NCI-H1694 (cell line): ENCODE results near the gene RAB4B.
"Not testable (repeated sequence)": the region's sequence is repeated elsewhere in the genome, so short reads cannot be mapped to it uniquely, and the experiment has no call there.

Experiments used
- DNase-seq: peaks from one replicate; lab custom pipeline; 2025; lab: John Stamatoyannopoulos, UW

Gene RAB4B

DNA sequence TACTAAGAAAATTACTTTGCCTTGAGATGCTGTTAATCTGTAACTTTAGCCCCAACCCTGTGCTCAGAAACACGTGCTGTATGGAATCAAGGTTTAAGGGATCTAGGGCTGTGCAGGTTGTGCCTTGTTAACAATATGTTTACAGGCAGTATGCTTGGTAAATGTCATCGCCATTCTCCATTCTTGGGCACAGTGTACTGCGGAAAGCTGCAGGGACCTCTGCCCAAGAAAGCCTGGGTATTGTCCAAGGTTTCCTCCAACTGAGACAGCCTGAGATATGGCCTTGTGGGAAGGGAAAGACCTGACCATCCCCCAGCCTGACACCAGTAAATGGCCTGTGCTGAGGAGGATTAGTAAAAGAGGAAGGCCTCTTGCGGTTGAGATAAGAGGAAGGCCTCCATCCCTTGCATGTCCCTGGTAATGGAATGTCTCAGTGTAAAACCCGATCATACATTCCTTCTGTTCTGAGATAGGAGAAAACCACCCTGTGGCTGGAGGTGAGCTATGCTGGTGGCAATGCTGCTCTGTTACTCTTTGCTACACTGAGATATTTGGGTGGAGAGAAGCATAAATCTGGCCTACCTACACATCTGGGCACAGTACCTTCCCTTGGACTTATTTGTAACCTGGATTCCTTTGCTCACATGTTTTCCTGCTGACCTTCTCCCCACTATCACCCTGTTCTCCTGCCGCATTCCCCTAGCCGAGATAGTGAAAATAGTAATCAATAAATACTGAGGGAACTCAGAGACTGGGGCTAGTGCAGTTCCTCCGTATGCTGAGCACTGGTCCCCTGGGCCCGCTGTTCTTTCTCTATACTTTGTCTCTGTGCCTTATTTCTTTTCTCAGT lies 44.9 kb downstream of the RAB4B start:
- not testable (repeated sequence) for DNase-seq

DNA sequence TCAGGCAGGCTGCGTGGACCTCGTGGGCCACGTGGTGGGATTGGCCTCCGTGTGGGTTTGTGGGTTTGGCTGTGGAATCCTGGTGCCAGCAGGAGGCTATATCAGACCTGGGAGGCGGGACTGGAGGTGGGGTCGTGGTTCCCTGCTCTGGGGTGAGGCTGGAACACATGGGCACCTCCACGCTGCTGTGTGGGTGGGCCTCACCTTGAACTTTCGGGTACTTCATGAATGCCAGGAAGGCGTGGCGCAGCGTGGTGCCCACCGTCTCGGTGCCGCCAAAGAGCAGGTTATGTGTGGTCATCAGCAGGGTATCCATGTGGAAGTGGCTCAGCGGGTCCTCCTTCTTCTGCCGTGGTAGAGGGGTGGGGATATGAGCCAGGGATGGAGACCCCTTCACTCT lies 46.9 kb downstream of the RAB4B start:
- not testable (repeated sequence) for DNase-seq

DNA sequence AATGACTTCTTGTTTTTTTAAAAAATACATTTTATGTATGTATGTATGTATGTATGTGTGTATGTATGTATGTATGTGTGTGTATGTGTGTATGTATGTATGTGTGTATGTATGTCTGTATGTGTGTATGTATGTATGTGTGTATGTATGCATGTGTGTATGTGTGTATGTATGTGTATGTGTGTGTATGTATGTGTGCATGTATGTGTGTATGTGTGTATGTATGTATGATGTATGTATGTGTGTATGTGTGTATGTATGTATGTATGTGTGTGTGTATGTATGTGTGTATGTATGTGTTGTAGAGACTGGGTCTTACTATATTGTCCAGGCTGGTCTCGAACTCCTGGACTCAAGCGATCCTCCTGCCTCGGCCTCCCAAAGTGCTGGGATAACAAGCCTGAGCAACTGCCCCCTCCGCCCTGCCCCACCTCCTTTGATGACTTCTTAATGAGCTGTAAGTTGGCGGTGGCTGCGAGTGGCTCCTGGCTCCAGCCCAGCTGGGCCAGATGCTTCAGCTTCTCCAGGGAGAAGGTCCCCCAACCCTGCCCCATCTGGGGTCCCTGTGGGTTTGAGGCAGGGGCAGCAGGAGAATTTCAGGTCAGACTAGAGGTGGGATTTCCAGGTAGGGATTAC lies 47.5 kb downstream of the RAB4B start:
- DNase-seq = not testable (repeated sequence)

DNA sequence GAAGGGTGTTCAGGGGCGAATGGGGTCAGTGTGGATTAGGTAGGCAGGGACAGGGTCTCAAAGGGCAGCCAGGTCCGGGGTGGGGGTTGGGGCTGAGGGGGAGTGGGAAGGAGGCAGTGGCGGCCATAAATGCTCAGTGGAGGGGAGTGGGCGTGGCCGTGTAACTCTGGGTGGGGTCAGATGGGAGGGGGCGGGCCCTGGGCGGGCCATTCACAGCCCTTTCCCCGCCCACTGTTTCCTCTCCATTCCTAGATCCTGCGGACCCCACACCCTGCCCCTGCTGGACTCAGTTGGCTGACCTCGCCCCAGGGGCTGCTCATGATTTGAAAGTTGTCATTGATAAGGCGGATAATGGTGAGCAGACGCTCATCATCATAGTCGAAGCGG lies 48.3 kb downstream of the RAB4B start:
- DNase-seq = not testable (repeated sequence)

DNA sequence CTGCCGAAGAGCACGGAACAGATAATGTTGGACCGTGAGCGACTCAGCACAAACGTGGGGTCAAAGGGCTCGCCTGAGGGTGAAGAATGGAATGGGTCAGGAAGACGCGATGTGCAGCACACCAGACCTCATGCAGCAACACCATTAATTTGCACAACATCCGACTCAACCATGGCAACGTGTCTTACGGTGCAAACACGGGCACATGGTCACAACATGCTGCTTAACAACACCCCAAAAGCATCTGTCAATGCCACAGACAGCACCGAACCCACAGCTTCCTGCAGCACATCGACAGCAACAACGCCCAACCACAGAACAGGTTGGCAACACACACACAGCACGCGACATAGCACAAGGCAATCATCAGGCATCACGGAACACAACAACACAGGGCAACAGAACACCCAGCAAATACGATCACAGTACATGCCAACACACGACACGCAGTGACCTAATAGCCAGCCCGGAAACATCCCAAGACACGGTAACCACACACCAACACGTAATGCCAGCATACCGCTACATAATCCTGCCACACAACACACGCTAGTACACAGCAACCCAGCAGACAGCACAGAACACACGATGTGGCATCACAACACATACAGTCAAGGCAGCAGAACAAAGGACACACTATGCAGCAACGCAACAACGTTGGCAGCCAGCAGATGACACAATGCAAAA lies 48.8 kb downstream of the RAB4B start:
- DNase-seq = not testable (repeated sequence)

DNA sequence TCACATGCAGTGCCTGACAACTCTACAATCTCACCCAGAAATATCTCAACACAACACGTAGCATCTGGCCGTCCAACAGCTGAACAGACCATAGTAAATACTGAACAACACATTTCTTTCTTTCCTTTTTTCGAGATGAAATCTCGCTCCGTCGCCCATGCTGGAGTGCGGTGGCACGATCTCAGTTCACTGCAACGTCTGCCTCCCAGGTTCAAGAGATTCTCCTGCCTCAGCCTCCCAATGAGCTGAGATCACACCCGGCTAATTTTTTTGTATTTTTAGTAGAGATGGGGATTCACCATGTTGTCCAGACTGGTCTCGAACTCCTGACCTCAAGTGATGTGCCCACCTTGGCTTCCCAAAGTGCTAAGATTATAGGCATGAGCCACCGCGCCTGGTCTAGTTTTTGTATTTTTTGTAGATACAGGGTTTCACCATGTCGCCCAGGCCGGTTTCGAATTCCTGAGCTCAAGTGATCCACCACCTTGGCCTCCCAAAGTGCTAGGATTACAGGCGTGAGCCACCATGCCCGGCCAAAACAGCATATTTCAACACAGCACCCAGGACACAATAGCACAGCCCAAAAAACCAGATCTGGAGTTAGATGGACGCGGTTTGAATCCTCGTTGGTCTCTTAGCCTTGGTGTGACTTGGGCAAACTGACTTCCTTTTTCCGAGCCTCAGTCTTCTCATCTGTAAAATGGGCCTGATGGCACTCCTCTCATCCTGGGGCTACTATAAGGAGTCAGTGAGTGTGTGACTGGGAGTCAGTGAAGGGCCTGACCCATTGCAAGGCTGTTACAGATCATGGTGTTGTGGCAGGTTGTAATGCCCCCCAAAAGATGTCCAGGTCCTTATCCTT lies 49.6 kb downstream of the RAB4B start:
- DNase-seq = no peak

DNA sequence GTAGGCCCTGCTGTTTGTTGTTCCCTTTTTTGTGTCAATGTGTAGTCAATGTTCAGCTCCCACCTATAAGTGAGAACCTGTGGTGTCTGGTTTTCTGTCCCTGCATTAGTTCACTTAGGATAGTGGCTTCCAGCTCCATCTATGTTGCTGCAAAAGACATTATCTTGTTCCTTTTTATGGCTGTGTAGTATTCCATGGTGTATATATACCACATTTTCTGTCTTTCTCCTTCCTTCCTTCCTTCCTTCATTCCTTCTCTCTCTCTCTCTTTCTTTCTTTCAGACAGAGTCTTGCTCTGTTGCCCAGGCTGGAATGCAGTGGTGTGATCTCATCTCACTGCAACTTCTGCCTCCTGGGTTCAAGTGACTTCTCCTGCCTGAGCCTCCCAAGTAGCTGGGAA lies 51.2 kb downstream of the RAB4B start:
- DNase-seq = no peak

DNA sequence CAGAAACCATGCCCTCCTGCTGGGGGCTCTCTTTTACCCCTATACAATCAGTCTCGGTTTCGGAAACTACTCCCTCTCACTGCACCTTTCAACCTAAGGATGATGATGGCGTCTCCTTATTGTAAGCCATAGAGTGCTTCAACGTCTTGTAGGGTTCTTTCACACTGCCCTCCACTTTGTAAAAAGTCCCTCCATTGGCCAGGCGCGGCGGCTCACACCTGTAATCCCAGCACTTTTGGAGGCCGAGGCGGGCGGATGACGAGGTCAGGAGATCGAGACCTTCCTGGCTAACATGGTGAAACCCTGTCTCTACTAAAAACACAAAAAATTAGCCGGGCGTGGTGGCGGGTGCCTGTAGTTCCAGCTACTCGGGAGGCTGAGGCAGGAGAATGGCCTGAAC lies 52.7 kb downstream of the RAB4B start:
- not testable (repeated sequence) for DNase-seq

DNA sequence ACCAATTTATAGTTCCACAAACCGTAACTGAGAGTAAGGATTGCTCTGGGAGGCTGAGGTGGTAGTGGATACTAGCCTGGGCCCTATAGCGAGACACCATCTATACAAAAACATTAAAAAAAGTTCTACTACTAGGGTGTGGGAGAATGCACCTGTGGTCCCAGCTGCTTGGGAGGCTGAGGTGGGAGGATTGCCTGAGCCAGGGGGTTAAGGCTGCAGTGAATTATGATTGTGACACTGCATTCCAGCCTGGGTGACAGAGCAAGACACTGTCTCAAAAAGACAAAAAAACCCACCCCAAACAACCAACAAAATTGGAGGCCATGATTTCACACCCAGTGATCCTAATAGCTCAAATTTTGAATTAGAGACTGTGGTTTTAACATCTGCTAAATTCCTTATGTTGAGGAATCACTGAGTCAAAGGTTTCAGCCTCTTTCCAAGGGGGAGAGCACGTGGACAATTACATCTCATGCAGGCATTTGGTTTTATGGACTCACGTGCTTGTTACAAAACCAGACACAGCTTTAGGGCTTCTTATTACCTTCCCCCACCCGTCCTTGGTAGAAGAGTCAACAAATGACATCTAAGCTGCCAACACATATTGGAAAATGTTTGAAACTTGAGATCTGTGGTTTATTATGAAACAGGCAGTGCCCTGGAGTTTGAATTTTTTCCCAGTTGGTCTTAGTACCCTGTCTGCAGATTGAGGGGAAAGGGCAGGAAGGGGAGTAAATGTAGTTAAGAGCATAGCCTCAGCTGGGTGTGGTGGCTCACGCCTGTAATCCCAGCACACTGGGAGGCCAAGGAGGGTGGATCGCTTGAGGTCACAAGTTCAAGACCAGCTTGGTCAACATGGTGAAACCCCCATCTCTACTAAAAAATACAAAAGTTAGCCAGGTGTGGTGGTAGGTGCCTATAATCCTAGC lies 53.7 kb downstream of the RAB4B start:
- DNase-seq = no peak

DNA sequence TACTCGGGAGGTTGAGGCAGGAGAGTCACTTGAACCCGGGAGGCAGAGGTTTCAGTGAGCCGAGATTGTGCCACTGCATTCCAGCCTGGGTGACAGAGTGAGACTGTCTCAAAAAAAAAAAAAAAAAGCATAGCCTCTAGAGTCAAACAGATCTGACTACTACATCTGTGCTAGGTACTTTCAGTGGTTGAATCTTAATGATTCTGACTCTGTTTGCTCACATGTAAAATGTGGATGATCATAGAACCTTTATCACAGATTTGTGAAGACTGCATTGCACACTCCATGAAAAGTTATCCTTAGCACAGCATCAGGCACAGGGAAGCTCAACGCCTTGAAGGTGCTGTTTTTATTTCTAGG lies 54.4 kb downstream of the RAB4B start:
- DNase-seq = not testable (repeated sequence)

DNA sequence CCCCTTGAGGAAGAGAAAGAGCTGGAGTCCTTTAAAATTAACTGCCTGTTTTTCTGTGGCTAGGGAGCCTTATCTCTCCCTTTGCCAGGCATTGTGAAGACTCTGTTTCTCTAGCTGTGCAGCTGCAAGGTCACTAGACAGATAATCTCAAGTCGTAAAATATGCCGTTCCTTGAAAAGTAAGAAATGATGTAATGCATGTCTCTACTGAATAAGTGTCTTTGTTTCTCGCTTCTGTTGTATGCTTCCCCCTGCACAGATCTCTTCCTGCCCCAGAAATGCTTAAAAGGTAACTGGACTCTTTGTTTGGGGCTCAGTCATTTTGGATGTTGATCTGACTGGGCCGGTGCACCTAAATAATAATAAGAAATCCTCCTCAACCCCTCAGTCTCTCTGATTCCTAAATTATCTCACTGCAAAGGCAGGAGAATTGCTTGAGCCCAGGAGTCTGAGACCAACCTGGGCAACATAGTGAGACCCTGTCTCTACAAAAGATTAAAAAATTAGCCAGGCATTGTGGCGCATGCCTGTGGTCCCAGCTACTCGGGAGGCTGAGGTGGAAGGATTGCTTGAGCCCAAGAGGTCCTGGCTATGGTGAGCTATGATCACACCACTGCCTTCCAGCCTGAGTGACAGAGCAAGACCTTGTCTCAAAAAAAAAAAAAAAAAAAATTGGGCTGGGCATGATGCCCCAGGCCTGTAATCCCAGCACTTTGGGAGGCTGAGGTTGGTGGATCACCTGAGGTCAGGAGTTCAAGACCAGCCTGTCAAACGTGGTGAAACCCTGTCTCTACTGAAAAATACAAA lies 55.9 kb downstream of the RAB4B start:
- not testable (repeated sequence) for DNase-seq

DNA sequence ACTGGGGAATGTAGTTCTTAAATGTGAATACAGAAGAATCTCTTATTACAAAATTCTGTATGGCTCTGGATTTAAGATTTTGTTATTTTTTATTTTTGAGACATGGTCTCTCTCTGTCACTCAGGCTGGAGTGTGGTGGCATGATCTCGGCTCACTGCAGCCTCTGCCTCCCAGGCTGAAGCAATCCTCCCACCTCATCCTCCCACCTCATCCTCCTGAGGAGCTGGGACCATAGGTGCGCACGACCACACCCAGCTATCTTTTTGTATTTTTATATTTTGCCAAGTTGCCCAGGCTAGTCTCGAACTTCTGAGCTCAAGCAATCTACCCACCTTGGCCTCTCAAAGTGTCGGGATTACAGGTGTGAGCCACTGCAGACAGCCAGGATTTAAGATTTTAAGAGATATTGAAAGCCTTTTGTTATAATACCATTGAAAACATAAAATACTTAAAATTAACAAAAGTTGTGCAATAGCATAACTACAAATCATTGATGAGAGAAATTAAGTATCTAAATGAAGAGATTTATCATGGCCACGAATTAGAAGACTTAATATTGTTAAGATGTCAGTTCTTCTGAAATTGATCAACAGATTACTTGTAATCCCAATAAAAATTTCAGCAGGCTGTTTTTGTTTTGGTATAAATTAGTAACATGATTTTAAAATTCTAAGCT lies 58.8 kb downstream of the RAB4B start:
- no peak for DNase-seq

DNA sequence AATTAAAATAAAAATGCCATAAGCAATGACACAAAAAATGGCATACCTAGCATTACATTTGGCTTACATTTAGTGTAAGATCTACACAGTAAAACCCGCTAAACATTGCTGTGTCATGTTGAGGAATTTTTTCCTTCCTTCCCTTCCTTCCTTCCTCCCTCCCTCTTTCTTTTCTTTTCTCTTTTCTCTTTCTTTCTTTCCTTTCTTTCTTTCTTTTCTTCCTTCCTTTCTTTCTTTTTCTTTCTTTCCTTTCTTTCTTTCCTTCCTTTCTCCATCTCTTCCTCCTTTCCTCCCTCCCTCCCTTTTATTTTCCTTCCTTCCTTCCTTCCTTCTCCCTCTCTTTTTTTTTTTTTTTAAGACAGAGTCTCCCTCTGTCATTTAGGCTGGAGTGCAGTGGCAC lies 60.4 kb downstream of the RAB4B start:
- DNase-seq = not testable (repeated sequence)

DNA sequence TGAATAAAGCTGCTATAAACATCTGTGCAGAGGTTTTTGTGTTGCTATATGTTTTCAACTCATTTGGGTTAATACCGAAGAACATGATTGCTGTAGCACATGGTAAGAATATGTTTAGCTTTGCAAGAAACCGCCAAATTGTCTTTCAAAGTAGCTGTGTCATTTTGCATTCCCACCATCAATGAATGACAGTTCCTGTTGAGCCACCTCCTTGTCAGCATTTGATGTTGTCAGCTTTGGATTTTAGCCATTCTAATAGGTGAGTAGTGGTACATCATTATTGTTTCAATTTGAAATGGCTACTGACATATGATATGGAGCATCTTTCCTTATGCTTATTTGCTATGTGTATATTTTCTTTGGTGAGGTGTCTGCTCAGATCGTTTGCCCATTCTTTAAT lies 64.0 kb downstream of the RAB4B start:
- DNase-seq = not testable (repeated sequence)

DNA sequence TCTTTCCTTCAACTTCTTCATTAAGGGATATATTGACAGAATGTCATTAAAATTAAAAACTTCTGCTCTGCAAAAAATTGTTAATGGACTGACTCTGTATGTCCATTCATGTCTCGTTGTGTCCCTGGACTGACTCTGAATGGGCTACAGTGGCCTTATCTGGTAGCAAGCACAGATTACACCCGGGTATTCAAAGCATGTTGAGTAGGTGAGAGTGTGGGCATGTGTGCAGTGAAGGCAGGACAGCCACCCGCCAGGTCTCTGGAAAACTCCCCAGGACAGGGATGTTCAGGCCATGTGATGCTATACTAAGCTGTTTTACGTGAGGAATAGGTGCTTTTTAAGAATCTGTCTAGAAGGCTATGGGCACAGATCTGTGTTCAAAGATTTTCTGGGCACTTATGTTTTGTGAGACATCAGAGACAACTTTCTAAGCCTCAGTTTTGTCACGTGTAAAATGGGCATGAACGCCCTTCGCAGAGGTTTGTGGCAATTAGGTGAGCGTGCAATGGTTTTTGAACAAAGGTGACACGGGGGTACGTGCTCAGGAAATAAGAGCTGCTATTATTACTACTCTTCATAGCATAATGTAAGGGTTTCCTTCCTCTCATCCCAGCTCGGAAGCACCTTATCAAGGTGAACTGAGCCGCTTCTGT lies 65.1 kb downstream of the RAB4B start:
- DNase-seq = not testable (repeated sequence)

DNA sequence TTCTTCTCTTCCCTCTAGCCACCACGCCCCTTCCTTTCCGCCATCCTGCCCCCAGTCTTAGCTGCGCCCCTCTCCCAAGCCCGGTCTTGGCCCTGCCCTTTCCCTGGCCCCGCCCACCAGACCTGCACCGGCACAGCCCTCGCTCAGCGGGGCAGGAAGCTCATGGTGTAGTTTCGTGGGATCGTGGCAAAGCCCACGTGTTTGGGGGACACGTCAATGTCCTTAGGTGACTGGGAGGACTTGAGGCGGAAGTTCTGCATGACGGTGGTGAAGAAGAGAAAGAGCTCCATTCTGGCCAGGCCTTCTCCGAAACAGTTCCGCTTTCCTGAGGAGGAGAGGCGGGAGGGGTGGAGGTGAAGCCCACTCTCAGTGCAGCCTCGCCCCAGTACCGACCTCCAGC lies 65.6 kb downstream of the RAB4B start:
- not testable (repeated sequence) for DNase-seq
